Gastroesophageal sphincter (tissue), 4 donors: ENCODE measurements around the gene HBS1L. TPM values are rescaled to one million over a fixed set of nuclear protein-coding genes. Genes with fewer than 3 reads are reported as not detected.

ENCODE experiments used
- ATAC-seq: fragments of 150-250 bp; one replicate; pipeline ENCODE4 v1.9.1; 2016; ENCODE audit warnings: mild to moderate bottlenecking, moderate library complexity
- H3K27ac ChIP-seq, 4 donors: fragments of 200-600 bp; sonication (generic) in 3 of 4; 1 replicate in 3 of 4; 2 replicates in 1 of 4; pipeline ENCODE4 v1.5.1; 2016 to 2019
- H3K27me3 ChIP-seq: fragments of 200-600 bp; sonication (generic); one replicate; pipeline ENCODE4 v1.5.1; 2019
- H3K36me3 ChIP-seq, 2 donors: fragments of 200-600 bp; sonication (generic); one replicate each; pipeline ENCODE4 v1.5.1; 2019; ENCODE audit warnings: control low read depth in 1 of 2
- H3K4me1 ChIP-seq, 3 donors: fragments of 200-600 bp; sonication (generic); 1 replicate in 2 of 3; 2 replicates in 1 of 3; pipeline ENCODE4 v1.5.1; 2016 to 2019; ENCODE audit warnings: control low read depth in 2 of 3
- H3K4me3 ChIP-seq, 2 donors: fragments of 200-600 bp; sonication (generic); one replicate each; pipeline ENCODE4 v1.5.1; 2019; ENCODE audit warnings: mild to moderate bottlenecking in 1 of 2, moderate library complexity in 1 of 2
- H3K9me3 ChIP-seq, 3 donors: fragments of 200-600 bp; sonication (generic); one replicate each; pipeline ENCODE4 v1.5.1; 2017 to 2019; ENCODE audit warnings: control low read depth in 2 of 3
- CTCF ChIP-seq, 4 experiments: fragments of 200-600 bp in 2 of 4; fragments of 450-650 bp in 2 of 4; sonication (generic) in 1 of 4; IDR thresholded peaks; one replicate each; pipeline ENCODE4 v1.5.1; 2017 to 2019; ENCODE audit warnings: antibody characterized with exemption in 4 of 4, mild to moderate bottlenecking in 2 of 4, moderate library complexity in 2 of 4
- EP300 ChIP-seq: sonication (generic); formaldehyde crosslinking; IDR thresholded peaks from one replicate; pipeline ENCODE4 v1.6.1; 2017; ENCODE audit warnings: antibody characterized with exemption, mild to moderate bottlenecking
- POLR2A ChIP-seq, 2 donors: fragments of 450-650 bp; IDR thresholded peaks; one replicate each; pipeline ENCODE4 v1.6.1; 2017; ENCODE audit warnings: antibody characterized with exemption in 2 of 2, mild to moderate bottlenecking in 2 of 2, moderate library complexity in 1 of 2
- POLR2AphosphoS5 ChIP-seq: sonication (generic); formaldehyde crosslinking; IDR thresholded peaks from one replicate; pipeline ENCODE4 v1.6.1; 2017; ENCODE audit warnings: antibody characterized with exemption
- WGBS, 2 donors: methylation state at CpG; one replicate each; pipeline ENCODE4 v1.1.5; 2018; ENCODE audit warnings: low coverage in 1 of 2; 5-methylcytosine and 5-hydroxymethylcytosine counted together
- total RNA-seq, 4 donors: library from RNA; depleted of rRNA; stranded (reverse); fragments of >200 nt; gene quantifications; one replicate each; pipeline ENCODE4 v1.1.0, GENCODE V29; 2016

HBS1L gene
- total RNA-seq, 4 donors from 2014 or later = 56.5 to 159 (median 67.6) TPM

- no peak overlapping the region for H3K4me3 ChIP-seq
- no peaks in the 10 kb centered on the region for H3K4me1 ChIP-seq
- TF ChIP-seq POLR2AphosphoS5 = no peak
- TF ChIP-seq POLR2A (IDR thresholded peaks at IDR 0.05) = no peak
- TF ChIP-seq CTCF (IDR thresholded peaks at IDR 0.05) = no peak
- TF ChIP-seq EP300 = no peak
- peaks cover 0 to 75% of the 10 kb centered on the region in 2 donors for H3K36me3 ChIP-seq
- no peaks in the 10 kb centered on the region for H3K9me3 ChIP-seq
- WGBS, 2 donors = 87 to 94% methylated on average over 3 of the region's 3 CpGs
- no peaks in the 10 kb centered on the region for H3K27me3 ChIP-seq
- no peak for ATAC-seq
- no peak overlapping the region for H3K27ac ChIP-seq
Observed at GRCh38 chr6:134990262-134990661, 64.4 kb downstream of the HBS1L start.

GRCh38 chr6:134984821-134985220 lies 69.8 kb downstream of the HBS1L start:
- no peak overlapping the region for H3K27ac ChIP-seq

DNA sequence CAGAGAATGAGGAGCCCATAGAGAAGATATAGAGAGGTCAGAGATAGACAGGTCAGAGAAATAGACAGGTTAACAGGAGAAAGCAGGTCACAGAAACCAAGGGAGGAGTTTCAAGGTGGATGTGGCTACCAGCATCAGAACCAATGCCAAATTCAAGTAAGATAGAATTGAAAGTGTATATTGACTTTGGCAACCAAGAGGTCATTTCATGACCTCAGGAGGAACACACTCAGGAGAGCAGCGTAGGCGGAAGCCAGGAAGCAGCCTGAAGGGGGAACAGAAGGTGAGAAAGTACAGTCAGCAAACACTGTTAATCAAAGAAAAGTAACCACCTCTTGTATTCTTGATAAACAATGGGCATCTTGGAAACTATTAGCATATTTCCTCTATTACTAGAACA lies 70.8 kb downstream of the HBS1L start:
- no peak for ATAC-seq
- H3K9me3 ChIP-seq = no peaks in the 10 kb centered on the region
- TF ChIP-seq CTCF (IDR thresholded peaks at IDR 0.05) = no peak
- no peak for TF ChIP-seq POLR2A (IDR thresholded peaks at IDR 0.05)
- no peaks in the 10 kb centered on the region for H3K4me1 ChIP-seq
- no peak overlapping the region for H3K4me3 ChIP-seq
- H3K36me3 ChIP-seq = peaks cover 4 to 69% of the 10 kb centered on the region in 2 donors
- no peaks in the 10 kb centered on the region for H3K27me3 ChIP-seq
- no peak overlapping the region for H3K27ac ChIP-seq
- WGBS, 2 donors = 88 to 91% methylated on average over 2 of the region's 2 CpGs

More at GRCh38 chr6:134984821-134985220, 69.8 kb downstream of the HBS1L start:
- WGBS, 2 donors = 27 to 67% methylated on average over 1 of the region's 1 CpG
- Histone ChIP-seq H3K4me3 (no peak overlapping the region), H3K36me3 (peaks cover 4 to 63% of the 10 kb centered on the region in 2 donors), H3K27me3 (no peaks in the 10 kb centered on the region), H3K9me3 (no peaks in the 10 kb centered on the region), H3K4me1 (no peaks in the 10 kb centered on the region)
- ATAC-seq = no peak
- no peak for TF ChIP-seq EP300
- TF ChIP-seq CTCF (IDR thresholded peaks at IDR 0.05) = no peak
- no peak for TF ChIP-seq POLR2AphosphoS5

GRCh38 chr6:134982161-134982560 lies 72.5 kb downstream of the HBS1L start:
- Histone ChIP-seq H3K9me3 (no peaks in the 10 kb centered on the region), H3K36me3 (peaks cover 4 to 74% of the 10 kb centered on the region in 2 donors), H3K27ac (no peak overlapping the region), H3K4me1 (no peaks in the 10 kb centered on the region), H3K4me3 (no peak overlapping the region), H3K27me3 (no peaks in the 10 kb centered on the region)
- TF ChIP-seq EP300 = no peak
- TF ChIP-seq POLR2AphosphoS5 = no peak
- TF ChIP-seq POLR2A (IDR thresholded peaks at IDR 0.05) = no peak
- TF ChIP-seq CTCF (IDR thresholded peaks at IDR 0.05) = no peak
- no peak for ATAC-seq
- 82 to 90% methylated on average over 3 of the region's 3 CpGs for WGBS, 2 donors

- H3K36me3 ChIP-seq = peaks cover 4 to 82% of the 10 kb centered on the region in 2 donors
- H3K27ac ChIP-seq = no peak overlapping the region
- H3K4me1 ChIP-seq = no peaks in the 10 kb centered on the region
- H3K4me3 ChIP-seq = no peak overlapping the region
- no peak for ATAC-seq
- no peak for TF ChIP-seq CTCF (IDR thresholded peaks at IDR 0.05)
- no peak for TF ChIP-seq EP300
- TF ChIP-seq POLR2A (IDR thresholded peaks at IDR 0.05) = no peak
- no peak for TF ChIP-seq POLR2AphosphoS5
- H3K9me3 ChIP-seq = no peaks in the 10 kb centered on the region
- WGBS, 2 donors = 70 to 78% methylated on average over 1 of the region's 1 CpG
- no peaks in the 10 kb centered on the region for H3K27me3 ChIP-seq
Observed at GRCh38 chr6:134980846-134981245, 73.8 kb downstream of the HBS1L start.
